GM10266 (cell line): ENCODE measurements around the gene ASTN2.

Experiments
- DNase-seq: peaks from one replicate; pipeline ENCODE4 v3.0.0; 2012; ENCODE audit errors: extremely low spot score
- CTCF ChIP-seq: IDR thresholded peaks from 2 replicates; pipeline ENCODE4 v1.5.1; 2012; ENCODE audit warnings: mild to moderate bottlenecking, low read depth; ENCODE audit not compliant: control insufficient read depth, insufficient read depth; ENCODE audit errors: missing control alignments

ASTN2 gene

DNA sequence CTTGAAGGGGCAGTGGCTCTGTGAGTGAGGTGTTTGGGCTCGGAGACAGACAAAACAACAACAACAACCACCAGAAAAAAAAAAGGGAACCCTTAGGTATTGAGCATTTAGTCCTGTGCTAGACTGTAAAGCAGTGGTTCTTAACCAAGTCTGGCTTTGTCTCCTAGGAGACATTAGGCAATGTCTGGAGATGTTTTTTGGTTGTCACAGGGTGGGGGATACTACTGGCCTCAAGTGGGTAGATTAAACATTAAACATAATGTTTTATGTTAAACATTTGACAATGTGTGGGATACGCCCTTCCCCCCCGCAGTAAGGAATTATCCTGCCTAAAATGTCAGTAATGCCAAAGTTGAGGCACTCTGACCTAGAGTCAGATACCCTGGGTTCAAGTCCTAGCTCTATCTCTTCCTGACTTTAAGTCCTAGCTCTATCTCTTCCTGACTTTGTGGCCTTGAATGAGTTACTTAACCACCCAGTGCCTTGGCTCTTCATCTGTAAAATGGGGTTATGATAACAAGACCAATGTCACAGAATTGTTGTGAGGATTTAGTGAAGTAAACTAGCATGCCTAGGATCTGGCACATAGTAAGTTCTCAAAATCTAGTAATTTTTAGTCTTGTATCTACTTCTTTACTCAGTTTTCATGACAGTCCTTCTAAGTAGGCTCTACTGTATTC lies 725.9 kb downstream of the ASTN2 start:
- TF ChIP-seq CTCF = no peak
- no peak for DNase-seq

DNA sequence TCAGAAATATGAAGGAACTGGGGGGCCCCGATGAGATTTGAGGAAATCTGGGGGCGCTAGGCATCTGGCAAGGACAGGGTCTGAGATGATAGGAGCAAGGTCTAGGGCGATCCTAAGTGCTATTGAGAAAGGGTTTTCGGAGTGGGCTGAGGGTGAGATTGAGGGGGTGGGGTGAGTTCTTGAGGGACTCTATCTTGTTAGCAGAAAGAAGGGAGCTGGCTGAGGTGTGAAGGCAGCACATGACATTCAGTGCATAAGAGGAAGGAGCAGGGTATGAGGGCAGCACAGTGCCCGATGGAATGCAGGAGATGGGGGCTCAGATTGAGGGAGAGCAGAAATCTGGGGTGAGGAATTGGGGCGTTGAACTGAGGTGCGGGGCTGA lies 727.1 kb downstream of the ASTN2 start:
- TF ChIP-seq CTCF = no peak
- peak; percentile 19 for DNase-seq

DNA sequence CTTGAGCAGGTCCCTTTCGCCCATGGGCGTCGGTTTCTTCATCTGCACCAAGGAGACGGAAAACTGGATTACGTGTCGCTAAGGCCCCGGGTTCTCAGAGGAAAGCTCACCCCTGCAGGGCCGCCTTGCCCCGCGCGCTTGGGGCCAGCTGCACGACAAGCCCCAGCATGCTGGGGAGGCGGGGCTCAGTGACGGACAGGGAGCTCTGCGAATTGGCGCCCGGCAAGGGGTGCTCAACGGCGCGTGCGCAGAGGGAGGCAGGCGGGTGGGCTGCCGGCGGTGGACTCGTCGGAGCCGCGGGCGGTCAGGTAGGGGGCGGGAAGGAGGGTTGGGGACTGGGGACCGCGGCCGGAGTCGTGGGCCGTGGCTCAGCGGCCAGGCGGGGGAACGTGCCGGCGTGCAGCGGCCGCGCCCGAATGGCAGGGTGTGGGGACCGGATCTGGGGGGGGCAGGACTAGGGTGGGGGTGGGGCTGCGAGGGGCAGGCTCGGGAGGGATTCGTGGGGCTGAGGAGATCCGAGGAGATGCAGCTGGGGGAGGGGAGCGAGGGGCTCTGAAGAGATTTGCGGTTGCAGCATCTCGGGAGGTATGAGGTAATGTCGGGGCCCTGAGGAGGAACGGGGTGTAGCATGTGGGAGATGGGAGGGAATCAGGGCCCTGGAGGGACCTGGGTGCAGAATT lies 727.6 kb downstream of the ASTN2 start, which contains the start of gene TRIM32:
TRIM32 (plus strand) TSS at position 232 of the 680 bp plus-strand sequence. CDS start 10,438 bp downstream, outside the sequence.
- no peak for TF ChIP-seq CTCF
- DNase-seq = peak; percentile 93

- no peak for TF ChIP-seq CTCF
- peak; percentile 20 for DNase-seq
Observed at GRCh38 chr9:116686693-116687073, 728.2 kb downstream of the ASTN2 start.

- TF ChIP-seq CTCF = no peak
Observed at GRCh38 chr9:116686135-116686534, 728.7 kb downstream of the ASTN2 start.

DNA sequence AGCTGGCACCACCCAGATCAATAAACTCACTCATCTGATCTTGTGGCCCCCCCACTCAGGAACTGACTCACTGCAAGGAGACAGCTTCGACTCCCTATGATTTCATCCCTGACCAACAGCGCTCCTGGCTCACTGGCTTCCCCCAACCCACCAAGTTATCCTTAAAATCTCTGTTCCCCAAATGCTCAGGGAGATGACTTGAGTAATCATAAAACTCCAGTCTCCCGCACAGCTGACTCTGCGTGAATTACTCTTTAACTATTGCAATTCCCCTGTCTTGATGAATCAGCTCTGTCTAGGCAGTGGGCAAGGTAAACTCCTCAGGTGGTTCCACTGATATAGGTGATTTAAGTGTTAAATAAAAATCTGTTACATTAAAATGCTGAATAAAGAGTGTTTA lies 729.7 kb downstream of the ASTN2 start:
- no peak for DNase-seq
- no peak for TF ChIP-seq CTCF

More at GRCh38 chr9:116686135-116686534, 728.7 kb downstream of the ASTN2 start:
- DNase-seq = no peak

GRCh38 chr9:116683535-116683934 lies 731.3 kb downstream of the ASTN2 start:
- DNase-seq = no peak
- TF ChIP-seq CTCF = no peak
